Activated T-cell treated with anti-CD3 and anti-CD28 coated beads for 4 hours (primary cell): ENCODE measurements around the gene SPNS1.
A peak's percentile ranks its signal among the peaks of the same experiment; 100 is the strongest.
"Not testable (repeated sequence)": the region's sequence is repeated elsewhere in the genome, so short reads cannot be mapped to it uniquely, and the experiment has no call there.

Source experiments
- DNase-seq: peaks from one replicate; pipeline ENCODE4 v3.0.0-alpha.2; 2020

Gene SPNS1

DNA sequence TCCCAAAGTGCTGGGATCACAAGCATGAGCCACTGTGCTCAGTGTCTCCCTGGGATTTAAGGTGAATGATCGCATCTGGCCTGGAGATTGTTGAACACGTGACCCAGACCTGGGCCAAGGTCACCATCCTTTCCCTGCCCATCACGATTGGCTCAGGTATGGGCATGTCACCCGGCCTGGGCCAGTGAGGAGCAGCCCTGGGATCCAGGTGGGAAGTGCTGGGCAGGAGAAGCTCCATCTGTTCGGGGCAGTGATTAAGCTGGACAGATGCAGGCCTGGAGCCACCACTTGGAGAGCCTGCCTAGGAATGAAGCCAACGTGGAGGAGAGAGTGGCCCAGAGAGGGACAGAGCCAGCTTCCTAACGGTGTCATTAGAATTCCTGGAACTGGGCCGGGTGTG, 17.1 kb downstream of the SPNS1 start:
- no peak for DNase-seq

DNA sequence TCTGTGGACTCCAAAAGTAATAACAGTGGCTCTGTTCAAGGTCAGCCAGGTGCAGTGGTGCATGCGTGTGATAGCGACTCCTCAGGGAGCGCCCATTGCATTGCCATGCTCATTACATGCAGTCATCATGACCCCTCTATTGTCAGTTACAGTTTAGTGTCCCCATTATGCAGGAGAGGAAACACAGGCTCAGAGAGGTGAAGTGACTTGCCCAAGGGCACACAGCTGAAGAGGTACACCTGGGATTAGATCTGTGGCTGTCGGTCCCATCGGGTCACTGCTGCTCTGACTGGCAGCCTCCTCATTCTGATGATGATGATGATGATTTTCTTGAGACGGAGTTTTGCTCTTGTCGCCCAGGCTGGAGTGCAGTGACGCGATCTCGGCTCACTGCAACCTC, 17.9 kb downstream of the SPNS1 start:
- DNase-seq: no peak

DNA sequence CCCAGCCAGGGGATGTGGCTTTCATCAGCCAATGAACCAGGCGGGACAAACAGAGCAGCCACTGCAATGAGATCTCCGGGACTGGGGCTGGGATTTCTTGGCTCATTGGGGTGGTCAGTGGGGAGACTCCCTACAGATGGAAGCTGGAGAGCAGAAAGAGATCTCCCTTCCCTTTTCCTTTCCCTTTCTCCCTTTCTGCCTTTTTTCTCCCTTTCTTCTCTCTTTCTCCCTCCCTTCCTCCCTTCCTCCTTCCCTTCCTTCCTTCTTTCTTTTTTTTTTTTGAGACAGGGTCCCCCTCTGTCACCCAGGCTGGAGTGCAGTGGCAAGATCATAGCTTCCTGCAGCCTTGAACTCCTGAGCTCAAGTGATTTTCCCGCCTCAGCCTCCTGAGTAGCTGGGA, 24.3 kb downstream of the SPNS1 start:
- no peak for DNase-seq

DNA sequence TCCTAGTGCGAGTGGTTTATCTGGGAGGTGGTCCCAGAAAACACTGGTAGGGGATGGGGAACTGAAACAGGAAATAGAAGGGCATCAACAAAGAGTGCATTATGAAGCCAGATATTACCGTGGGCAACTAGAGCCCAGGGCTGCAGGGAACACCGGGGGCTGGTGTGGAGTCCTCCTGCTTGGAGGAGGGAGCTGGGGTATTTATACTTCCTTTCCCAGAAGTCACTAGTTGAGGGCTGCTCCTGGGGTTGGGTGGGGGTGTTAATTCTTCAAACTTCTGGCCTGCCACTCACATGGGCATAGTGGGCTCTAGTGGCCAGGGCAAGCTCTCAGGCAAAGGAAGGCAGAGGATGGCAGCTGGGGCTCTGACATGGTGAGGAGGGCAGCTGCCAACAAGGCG, 25.0 kb downstream of the SPNS1 start:
- no peak for DNase-seq

DNA sequence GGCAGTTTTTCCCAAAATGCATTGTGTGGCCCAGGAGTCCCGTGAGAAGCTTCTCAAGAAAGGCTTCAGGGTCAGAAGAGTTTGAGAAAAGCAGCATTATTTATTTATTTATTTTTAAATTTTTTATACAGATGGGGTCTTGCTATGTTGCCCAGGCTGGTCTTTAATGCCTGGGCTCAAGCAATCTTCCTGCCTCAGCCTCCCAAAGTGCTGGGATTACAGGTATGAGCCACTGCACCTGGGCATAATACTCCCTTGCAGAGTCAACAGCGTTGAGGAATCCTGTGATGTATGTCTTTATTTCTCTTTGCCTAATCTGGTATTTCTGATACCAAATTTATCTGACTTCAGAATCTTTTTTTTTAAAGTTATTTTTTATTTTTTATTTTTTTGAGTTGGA, 25.4 kb downstream of the SPNS1 start:
- DNase-seq: no peak

DNA sequence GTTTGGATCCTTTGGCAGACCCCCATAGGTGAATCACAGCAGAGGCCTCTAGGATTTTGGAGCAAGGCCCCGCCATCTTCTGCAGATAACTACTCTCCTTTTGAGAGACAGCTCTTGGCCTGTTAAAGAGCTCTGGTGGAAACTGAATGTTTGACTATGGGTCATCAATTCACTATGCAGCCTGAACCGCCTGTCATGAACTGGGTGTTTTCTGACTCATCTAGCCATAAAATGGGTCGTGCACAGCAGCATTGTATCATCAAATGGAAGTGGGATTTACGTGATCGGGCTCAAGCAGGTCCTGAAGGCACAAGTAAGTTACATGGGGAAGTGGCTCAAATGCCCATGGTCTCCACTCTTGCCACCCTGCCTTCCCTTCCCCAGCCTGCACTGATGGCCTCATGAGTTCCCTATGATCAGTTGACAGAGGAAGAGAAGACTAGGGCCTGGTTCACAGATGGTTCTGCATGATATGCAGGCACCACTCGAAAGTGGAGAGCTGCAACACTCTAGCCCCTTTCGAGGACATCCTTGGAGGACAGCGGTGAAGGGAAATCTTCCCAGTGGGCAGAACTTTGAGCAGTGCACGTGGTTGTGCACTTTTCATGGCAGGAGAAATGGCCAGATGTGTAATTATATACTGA, 30.0 kb downstream of the SPNS1 start:
- not testable (repeated sequence) for DNase-seq

DNA sequence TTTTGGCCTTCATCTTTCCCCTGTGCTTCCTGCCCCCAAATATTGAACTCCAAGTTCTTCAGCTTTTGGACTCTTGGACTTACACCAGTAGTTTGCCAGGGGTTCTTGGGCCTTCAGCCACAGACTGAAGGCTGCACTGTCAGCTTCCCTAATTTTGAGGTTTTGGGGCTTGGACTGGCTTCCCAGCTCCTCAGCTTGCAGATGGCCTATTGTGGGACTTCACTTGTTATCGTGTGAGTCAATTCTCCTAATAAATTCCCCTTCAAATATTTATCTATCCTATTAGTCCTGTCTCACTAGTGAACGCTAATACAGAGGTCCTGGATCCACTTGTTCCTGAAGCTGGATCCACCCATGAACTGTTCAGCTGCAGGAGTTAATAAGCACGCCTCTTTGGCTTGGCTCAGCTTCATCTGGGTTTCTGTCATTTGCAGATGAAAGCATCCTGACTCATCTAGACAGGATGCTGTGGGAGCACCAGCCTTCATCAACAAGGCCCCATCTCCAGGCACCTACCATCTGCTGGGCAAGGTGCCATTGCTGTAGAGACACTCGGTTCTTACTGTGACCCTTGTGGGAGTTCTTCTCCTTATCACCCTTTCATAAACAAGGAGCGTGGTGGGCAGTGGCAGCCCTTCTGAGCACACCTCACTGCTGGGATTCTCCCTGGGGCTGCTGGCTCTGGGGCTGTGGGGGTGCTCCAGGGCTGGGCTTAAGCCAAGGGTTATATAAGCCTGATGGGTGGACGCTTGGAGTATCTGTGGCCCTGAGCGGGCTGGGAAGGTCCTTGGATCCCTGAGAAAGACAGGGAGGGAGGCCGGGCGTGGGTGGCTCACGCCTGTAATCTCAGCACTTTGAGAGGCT, 33.4 kb downstream of the SPNS1 start:
- DNase-seq: peak; percentile 55

DNA sequence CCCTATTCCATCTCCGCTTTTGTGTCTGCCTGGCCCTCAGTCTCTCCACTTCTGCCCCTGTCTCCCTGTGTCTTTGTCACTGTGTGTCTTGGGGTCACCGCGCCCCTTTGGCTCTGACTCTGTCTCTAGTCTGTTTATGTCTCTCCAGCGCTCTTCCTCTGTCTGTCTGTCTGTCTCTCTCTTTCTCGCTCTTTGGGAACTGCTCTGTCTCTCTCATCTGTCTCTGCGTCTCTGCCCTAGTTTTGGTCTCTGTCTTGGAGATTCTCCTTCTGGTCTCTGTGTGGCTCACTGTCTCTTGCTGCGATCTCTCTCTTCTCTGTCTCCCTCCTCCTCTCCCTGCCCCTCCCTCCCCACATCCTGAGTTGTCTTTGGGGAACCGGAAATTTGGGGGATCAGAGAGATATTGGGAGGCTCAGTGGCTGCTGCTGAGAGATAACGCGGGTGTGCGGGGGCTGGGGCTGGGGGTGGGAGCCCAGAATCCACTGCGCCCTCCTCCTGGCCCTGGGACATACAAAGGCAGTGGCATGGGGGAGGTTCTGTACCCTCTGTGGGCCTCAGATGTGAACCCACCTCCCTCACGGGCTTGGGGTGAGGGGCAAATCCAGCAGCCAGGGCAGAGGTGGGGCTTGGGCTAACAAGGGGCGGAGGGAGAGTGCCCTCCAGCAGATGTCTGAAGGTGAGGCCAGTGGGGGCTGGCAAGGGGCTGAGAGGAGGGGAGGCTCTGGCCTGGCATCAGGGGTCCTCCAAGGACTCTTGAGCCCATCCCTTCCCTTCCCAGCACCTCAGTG, 34.7 kb downstream of the SPNS1 start:
- no peak for DNase-seq

DNA sequence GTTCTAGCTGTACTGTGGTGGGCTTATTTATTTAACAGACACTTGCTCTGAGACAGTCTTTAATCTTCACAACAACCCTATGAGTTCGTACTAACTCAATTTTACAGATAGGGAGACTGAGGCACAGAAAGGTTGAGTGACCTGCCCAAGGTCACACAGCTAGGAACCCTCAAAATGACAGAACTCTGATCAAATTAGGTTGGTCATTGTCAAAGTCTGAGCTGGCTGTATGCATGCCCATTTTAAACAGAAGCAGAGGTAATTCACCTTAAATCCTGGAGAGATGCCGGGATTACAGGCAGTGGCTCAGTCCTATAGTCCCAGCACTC, 35.2 kb downstream of the SPNS1 start:
- DNase-seq: no peak

DNA sequence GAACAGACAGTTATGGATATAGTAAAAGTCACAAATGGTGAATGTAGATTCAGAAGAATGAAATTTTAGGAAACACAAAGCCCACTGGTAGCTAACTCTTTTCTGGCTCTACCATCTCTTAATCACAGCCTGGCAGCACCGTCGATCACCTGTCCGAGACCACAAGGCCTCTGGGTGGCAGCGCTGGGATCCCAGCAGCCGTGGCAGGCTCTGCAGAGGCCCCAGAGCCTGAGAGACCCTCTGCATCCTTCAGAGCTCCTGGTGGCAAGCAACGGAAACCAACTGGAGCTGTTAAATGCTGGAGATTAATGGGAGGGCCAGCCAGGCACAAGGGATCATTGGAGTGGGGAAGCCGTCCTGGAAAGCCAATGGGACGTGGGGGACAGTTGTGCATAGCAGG, 36.5 kb downstream of the SPNS1 start:
- no peak for DNase-seq

DNA sequence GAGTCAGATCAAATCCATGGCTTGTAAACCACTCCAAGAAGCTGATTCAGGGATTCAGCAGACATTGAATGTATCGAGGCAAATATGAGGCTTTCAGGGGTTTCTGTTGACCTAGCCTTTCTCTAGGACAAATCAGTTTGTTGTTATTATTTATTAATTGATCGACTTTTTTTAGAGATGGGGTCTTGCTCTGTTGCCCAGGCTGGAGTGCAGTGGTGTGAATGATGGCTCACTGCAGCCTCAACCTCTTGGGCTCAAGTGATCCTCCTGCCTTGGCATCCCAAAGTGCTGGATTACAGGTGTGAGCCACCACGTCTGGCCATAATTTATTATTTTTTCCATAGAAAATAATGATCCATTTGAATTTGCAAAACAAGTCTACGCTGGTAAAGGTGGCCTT, 37.3 kb downstream of the SPNS1 start:
- DNase-seq: no peak

DNA sequence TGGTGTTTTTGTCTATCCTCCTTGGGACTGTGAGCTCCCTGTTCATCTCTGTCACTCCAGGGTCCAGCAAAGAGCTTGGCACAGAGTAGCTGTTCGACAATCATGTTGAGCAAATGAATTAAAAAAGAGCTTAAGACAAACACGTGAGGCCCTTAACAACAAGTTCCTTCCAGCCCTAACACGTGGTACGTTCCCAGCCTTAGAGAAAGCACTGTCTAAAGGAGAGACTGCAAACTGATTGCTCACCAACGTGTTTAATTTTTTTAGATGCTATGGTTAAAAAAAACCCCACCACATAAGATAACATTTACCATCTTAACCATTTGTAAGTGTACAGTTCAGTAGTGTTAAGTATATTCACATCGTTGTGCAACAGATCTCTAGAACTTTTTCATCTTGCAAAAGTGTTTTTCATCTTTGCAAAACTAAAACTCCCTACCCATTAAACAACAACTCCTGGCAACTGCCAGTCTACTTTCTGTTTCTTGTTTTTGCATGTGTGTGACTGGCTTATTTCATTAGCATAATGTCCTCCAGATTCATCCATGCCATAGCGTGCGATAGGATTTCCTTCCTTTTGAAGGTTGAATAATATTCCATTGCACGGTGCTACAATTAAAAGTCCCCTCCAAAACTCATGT, 38.5 kb downstream of the SPNS1 start:
- no peak for DNase-seq

DNA sequence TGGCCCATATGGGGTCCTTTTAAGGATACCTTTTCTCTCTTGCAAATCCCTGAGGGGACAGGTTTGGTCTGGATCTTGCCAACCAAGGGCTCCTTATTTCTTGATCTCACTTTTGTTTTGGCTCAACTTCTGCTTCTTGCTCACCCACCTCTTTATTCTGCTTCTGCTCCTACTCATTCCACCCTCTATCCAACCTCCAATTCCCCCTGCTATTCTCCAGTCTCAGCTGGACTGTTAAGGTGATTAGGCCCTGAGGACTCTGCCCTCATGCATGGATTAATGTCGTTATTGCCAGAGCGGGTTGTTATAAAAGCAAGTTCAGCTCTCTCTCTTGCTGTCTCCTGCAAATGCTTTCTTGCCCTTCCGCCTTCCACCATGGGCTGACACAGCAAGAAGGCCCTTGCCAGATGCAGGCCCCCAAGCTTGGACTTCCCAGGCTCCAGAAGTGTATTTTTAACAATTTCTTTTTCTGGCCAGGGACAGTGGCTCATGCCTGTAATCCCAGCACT, 40.0 kb downstream of the SPNS1 start:
- DNase-seq: no peak

DNA sequence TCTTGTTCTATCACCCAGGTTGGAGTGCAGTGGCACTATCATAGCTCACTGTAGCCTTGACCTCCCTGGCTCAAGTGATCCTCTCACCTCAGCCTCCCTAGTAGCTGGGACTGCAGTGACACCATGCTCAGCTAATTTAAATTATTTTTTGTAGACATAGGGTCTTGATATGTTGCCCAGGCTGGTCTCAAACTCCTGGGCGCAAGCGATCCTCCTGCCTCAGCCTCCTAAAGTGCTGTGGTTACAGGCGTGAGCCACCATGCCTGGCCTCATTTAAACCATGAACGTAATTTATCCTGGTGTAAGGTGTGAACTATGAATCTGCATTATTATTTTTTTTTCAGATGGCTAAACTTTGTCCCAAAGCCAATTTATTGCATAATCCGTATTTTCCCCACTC, 47.6 kb downstream of the SPNS1 start:
- DNase-seq: no peak

DNA sequence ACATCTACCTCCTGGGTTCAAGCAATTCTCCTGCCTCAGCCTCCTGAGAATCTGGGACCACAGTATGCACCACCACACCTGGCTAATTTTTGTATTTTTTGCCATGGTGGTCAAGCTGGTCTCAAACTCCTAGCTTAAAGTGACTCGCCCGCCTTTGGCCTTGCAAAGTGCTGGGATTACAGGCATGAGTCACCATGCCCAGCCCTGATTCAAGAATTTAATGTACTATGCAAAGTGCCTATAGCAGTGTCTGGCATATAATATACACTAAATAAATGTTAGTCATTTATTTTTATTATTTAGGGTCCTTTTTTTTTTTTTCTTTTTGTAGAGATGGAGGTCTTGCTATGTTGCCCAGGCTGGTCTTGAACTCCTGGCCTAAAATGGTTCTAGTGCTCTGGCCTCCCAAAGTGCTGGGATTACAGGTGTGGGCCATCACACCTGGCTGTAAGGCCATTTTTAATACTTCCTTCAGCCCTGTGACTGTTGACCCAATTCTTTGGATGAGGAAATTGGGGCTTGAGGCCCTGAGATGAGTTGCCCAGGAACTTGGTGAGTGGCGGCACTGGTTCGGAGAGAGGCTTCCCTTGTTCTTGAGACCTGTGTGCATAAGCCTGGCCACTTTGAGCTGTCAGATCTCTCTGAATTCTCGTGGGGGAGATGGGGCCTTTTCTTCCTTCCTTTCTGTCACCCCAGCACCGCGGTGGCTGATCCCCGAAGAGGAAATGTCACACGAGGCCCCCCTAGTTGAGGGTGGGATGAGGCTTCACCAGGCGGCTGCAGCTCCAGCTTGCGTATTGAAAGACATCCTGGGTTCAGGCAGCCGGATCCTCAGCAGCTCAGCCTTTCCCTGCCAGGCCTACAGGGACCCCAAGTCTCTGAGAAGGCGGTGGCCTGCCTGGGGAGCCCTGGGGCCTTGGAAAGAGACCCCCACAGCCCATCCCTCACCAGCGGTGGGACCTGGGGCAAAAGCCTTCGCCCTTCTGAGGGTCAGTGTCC, 49.0 kb downstream of the SPNS1 start:
- no peak for DNase-seq

DNA sequence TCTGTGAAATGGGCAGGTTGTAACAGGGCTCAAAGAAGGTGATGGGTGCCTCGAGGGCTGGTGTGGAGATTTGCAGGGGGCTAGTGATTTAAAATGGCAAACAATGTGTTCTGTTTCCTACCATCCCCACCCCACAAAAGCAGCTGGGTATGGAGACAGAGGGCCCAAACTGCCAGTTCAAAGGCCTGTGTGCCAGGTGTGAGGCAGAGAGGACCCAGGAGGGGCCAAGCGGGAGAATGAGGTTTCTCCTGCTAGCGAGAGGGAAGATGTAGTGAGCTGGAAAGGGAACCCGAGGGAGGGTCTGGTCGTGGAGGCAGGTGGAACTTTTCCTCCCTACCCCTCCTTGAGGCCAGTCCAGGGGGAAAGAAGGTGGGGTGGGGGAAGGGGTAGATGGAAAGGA, 49.7 kb downstream of the SPNS1 start:
- DNase-seq: no peak

DNA sequence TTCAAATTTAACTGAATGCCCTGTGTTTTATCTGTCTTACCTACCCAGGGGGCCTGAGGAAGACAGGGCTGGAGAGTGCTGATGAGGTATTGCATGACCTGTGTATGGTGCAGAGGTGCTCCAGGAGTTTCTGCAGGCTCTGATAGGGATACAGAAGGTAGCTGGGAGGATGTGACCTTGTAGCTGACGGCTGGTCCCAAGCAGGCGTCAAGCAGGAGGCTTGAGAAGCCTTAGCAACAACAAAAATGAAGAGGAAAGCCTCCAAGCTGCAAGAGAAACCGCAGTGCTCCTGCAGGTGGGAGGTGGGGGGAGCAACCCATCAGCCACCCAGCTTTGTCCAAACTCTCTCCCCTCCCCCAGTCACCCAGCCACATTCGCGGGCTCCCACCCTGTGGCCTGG, 50.6 kb downstream of the SPNS1 start:
- no peak for DNase-seq

DNA sequence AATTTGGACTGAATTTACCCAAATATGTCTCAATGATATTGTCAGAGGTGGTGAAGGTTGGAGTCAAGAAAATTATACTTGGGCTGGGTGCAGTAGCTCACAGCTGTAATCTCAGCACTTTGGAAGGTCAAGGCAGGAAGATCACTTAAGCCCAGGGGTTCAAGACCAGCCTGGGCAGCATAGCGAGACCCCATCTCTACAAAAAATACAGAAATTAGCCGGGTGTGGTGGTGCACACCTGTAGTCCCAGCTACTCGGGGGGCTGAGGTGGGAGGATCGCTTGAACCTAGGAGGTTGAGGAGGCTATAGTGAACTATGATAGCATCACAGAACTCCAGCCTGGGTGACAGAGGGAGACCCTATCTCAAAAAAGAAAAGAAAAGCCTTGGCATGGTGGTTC, 51.2 kb downstream of the SPNS1 start:
- DNase-seq: no peak

DNA sequence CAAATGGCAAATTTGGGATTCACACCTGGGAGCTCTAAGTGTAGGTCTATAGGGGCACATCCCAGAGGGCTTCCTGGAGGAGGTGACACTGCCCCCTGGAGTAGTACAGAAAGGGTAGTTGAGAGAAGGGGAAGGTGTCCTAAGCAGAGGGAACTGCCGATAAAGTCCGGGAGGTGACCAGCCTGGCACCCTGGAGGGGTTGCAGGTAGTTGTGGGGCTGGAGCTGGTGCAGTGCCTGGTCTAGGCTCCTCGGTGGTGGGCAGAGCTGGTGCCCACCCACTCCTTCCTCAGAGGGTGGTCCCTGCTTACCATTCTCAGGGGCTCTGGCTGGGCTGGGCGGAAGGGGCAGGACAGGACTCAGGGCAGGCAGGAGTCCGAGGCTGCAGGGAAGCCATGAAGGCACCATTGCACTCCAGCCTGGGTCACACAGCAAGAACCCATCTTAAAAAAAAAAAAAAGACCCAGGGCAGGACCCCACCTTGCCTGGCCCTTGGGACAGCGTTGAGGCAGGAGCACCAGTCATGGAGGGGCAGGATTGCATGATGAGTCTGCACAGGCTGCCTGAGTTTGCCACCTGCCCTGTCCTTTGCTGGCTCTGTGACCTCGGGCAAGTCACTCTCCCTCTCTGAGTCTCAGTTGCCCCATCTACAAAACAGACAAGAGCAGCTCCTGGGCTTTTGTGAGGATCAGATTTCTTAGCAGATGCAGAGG, 54.0 kb downstream of the SPNS1 start:
- DNase-seq: no peak

DNA sequence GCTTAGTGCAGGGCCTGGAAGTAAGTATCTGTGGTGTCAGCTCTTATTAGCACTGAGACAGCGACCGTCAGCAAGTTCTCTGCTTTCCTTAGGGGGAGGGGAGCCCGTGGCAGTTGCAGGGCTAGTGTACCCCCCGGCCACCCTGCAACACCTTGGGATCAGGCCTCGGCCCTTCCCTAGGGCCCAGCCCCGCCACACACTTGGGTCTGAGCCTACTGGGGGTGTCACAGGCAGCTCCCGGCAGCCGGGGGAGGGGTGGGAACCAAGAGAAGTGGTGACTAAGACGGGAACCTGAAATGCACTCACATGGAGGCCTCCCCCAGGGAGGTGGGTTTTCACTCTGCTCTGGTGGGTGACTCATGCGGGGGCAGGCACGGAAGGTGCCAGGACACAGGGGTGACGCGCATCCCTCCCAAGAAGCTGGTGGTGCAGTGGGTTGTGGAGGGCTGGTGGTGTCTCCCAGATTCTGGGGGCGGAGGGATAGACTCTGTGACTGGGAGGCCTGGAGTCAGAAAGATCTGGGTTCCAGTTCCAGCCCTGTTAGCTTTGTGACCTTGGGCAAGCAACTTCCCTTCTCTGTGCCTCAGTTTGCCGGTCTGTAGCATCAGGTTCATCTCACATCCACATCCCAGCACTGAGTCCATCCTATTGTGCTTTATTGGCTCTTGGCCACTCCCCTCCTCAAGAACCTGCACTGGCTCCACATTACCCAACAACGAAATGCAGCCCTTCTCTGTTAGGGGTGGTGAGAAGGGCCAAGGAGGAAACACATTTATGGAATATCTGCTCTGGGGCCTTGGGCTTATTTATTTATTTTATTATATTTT, 54.8 kb downstream of the SPNS1 start:
- DNase-seq: peak; percentile 86
